Heart left ventricle (tissue), 16 donors: ENCODE measurements around the gene NETO1. TPM values are rescaled to one million over a fixed set of nuclear protein-coding genes. Genes with fewer than 3 reads are reported as not detected.

Experiments
- ATAC-seq, 4 donors: fragments of 200-7000 bp; cut with Tn5 transposase; one replicate each; pipeline ENCODE4 v1.9.1; 2020 to 2022; ENCODE audit warnings: moderate library complexity in 4 of 4, mild to moderate bottlenecking in 3 of 4, moderate number of reproducible peaks in 1 of 4
- DNase-seq, 5 donors: peaks; one replicate each; pipeline ENCODE4 v3.0.0-alpha.2; 2020
- H3K27ac ChIP-seq, 12 donors: fragments of 200-600 bp; sonication (generic) in 4 of 12; one replicate each; pipeline versions ENCODE4 v1.5.0 to v1.8.0; 2016 to 2022; ENCODE audit warnings: mild to moderate bottlenecking in 2 of 12
- H3K27me3 ChIP-seq, 9 donors: fragments of 200-600 bp; sonication (generic) in 2 of 9; one replicate each; pipeline versions ENCODE4 v1.5.1 to v1.8.0; 2016 to 2022; ENCODE audit warnings: mild to moderate bottlenecking in 3 of 9
- H3K36me3 ChIP-seq, 9 donors: fragments of 200-600 bp; sonication (generic) in 2 of 9; one replicate each; pipeline versions ENCODE4 v1.5.0 to v1.8.0; 2018 to 2022; ENCODE audit warnings: mild to moderate bottlenecking in 2 of 9
- H3K4me1 ChIP-seq, 12 donors: fragments of 200-600 bp; sonication (generic) in 4 of 12; one replicate each; pipeline versions ENCODE4 v1.5.0 to v1.8.0; 2016 to 2022; ENCODE audit warnings: mild to moderate bottlenecking in 3 of 12
- H3K4me3 ChIP-seq, 12 donors: fragments of 200-600 bp; sonication (generic) in 4 of 12; one replicate each; pipeline versions ENCODE4 v1.5.0 to v1.8.0; 2017 to 2022; ENCODE audit warnings: mild to moderate bottlenecking in 9 of 12, moderate library complexity in 4 of 12
- H3K9me3 ChIP-seq, 12 donors: fragments of 200-600 bp; sonication (generic) in 4 of 12; one replicate each; pipeline versions ENCODE4 v1.5.0 to v1.8.0; 2016 to 2022; ENCODE audit warnings: mild to moderate bottlenecking in 1 of 12
- CTCF ChIP-seq, 12 donors: fragments of 200-600 bp; sonication (generic) in 4 of 12; IDR thresholded peaks; one replicate each; pipeline versions ENCODE4 v1.5.0 to v1.8.0; 2018 to 2022; ENCODE audit warnings: antibody characterized with exemption in 12 of 12, mild to moderate bottlenecking in 5 of 12
- POLR2A ChIP-seq, 2 donors: fragments of 450-650 bp; IDR thresholded peaks; one replicate each; pipeline ENCODE4 v1.6.1; 2017; ENCODE audit warnings: antibody characterized with exemption in 2 of 2, mild to moderate bottlenecking in 2 of 2, moderate library complexity in 2 of 2
- WGBS, 4 donors: extraction: QIAGEN DNeasy Blood & Tissue Kit in 2 of 4; methylation state at CpG; one replicate each; pipeline versions ENCODE4 v1.1.5 to v1.1.7; 2013 to 2018; 5-methylcytosine and 5-hydroxymethylcytosine counted together
- intact Hi-C, 10 donors: fragments of 100-400 bp; cut with DNase I; formaldehyde crosslinking; loops; one replicate each; pipeline versions ENCODE4 v1.11.1 to v1.14.2; 2022
- polyA plus RNA-seq, 2 donors: library from polyadenylated mRNA; stranded (reverse); fragments of 200-250 nt; gene quantifications; one replicate each; pipeline ENCODE4 v1.2.3, GENCODE V29; 2013
- total RNA-seq, 9 donors: library from RNA; depleted of rRNA in 2 of 9; stranded (reverse); fragments of >200 nt in 2 of 9; fragmentation: NEBNext Ultra II Directional in 3 of 9; extraction: Animal tissue kit (Norgen Biotek cat#: 25700) in 3 of 9; gene quantifications; one replicate each; pipeline versions ENCODE4 v1.1.0 to v1.2.4, GENCODE V29; 2016 to 2023
- donor health status: ischemic (EF 13 %, LVEDD 7.1; RV severe dilation, severe dysfunction).
- donor health status: healthy with polysubstance abuse.
- donor health status: DM: no; HTN: yes; CAD: no.
- donor health status: DM: no; HTN: no; CAD: no.
- donor health status: ischemic (EF 25% LVEDD 6.9; RV normal size, moderate dysfunction).
- donor health status: ischemic (EF 25% LVEDD 5.7; RV mildly dilated, moderate dysfunction).
- donor health status: healthy.
- donor health status: DM: yes; HTN: yes; CAD: no.
- donor health status: ischemic (EF 35%, LVEDD 5.7; RV mildly dilated, moderate dysfunction).
- donor health status: nonischemic (EF 11% LVEDD 7.7; RV severe dilation, severe dysfunction).
- donor health status: DM: yes; HTN: yes; CAD: no.
- donor health status: PGD.
- donor health status: ischemic (EF 29% LVEDD 5.4; RV normal size, mild dysfunction).
- donor health status: nonischemic (EF 23%, LVEDD 6.1; RV moderate dilation, normal function).

Gene NETO1
- total and polyA plus RNA-seq, 11 donors = 0.09 to 2.0 (median 0.39) TPM; not detected in 5

- Histone ChIP-seq H3K9me3 (no peaks in the 10 kb centered on the region), H3K4me3 (no peak overlapping the region), H3K36me3 (no peaks in the 10 kb centered on the region), H3K27me3 (no peaks in the 10 kb centered on the region), H3K4me1 (no peaks in the 10 kb centered on the region), H3K27ac (no peak overlapping the region)
- intact Hi-C loops = no loop called here
- TF ChIP-seq CTCF (IDR thresholded peaks at IDR 0.05) = no peak
- no peak for TF ChIP-seq POLR2A (IDR thresholded peaks at IDR 0.05)
- WGBS, 4 donors = 83 to 94% (median 86%) methylated on average over 7 of the region's 7 CpGs
- ATAC-seq (no peak), DNase-seq (no peak)
Measured at GRCh38 chr18:72833471-72833870, 34.3 kb downstream of the NETO1 start.

DNA sequence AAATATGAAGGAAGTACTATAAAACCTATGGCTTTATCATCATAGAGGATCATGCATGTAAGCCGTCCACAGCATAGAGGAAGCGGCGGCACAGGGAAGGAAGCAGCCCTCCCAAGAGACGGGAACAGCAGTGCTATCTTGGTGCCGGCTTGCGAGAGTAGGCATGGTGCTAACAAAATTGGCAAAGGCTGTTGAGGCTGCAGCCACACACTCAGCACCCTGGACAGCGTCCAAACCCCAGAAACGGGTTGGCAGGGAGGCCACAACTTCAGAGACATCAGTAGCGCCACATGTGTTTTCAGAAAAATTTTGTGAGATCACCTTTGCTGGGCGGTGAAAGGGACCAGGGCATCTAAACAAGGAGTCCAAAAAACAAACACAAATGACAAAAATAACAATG lies 37.7 kb downstream of the NETO1 start:
- Histone ChIP-seq H3K9me3 (no peaks in the 10 kb centered on the region), H3K27me3 (no peaks in the 10 kb centered on the region), H3K27ac (no peak overlapping the region), H3K36me3 (no peaks in the 10 kb centered on the region), H3K4me3 (no peak overlapping the region), H3K4me1 (no peaks in the 10 kb centered on the region)
- peak; percentile 43 to 71 (median 67) for DNase-seq
- TF ChIP-seq CTCF (IDR thresholded peaks at IDR 0.05) = no peak
- TF ChIP-seq POLR2A (IDR thresholded peaks at IDR 0.05) = no peak
- WGBS, 4 donors = 12 to 25% (median 18%) methylated on average over 10 of the region's 10 CpGs
- peak; percentile 76 to 92 (median 86) for ATAC-seq
- intact Hi-C loops = no loop called here

DNA sequence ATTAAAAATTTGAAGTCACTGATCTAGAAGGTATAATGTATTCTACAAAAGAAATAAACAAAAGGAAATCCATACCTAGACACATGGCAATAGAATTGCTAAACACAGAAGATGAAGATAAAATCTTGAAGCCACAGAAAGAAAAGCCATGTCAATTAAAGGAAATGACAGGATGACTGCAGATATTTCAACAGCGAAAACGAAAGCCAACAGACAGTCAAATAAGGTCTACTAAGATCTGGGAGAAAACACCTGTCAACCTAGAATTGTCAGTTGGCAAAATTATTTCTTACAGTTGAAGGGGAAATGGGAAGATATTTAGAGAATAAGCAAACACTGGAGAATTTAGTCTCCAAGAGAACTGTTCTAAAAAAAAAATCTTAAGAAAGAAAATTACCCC lies 39.2 kb downstream of the NETO1 start:
- Histone ChIP-seq H3K4me1 (no peaks in the 10 kb centered on the region), H3K9me3 (no peaks in the 10 kb centered on the region), H3K27ac (no peak overlapping the region), H3K36me3 (no peaks in the 10 kb centered on the region), H3K27me3 (no peaks in the 10 kb centered on the region), H3K4me3 (no peak overlapping the region)
- 73 to 81% (median 77%) methylated on average over 2 of the region's 2 CpGs for WGBS, 4 donors
- no peak for ATAC-seq
- intact Hi-C loops = no loop called here
- no peak for DNase-seq
- TF ChIP-seq POLR2A (IDR thresholded peaks at IDR 0.05) (no peak), CTCF (IDR thresholded peaks at IDR 0.05) (no peak)

DNA sequence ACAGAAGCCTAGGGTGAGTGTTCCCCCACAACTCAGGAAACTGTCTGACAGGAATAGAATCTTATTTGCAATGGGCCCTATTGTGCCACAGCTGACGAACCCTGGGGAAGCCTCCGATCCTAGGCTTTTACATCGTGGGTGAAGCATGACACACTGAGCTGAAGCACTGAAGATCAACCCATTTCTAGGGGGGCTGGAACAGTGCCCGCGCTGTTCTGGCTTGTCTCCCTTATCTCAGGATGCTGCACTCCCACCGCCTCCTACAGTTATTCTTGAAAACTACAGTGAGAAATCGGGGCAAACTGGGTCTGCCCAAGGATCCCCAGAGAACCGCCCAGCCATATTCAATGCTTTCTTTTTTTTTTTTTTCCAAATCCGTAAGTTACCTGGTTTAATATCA lies 41.1 kb downstream of the NETO1 start:
- DNase-seq (no peak), ATAC-seq (no peak)
- Histone ChIP-seq H3K4me1 (no peaks in the 10 kb centered on the region), H3K9me3 (no peaks in the 10 kb centered on the region), H3K36me3 (no peaks in the 10 kb centered on the region), H3K4me3 (no peak overlapping the region), H3K27ac (no peak overlapping the region), H3K27me3 (no peaks in the 10 kb centered on the region)
- TF ChIP-seq CTCF (IDR thresholded peaks at IDR 0.05) (no peak), POLR2A (IDR thresholded peaks at IDR 0.05) (no peak)
- intact Hi-C loops = no loop called here
- 53 to 73% (median 59%) methylated on average over 9 of the region's 9 CpGs for WGBS, 4 donors
